Progenitor cell of endocrine pancreas (in vitro differentiated cells): ENCODE results near the gene PIP5K1C. TPM values are rescaled to one million over a fixed set of nuclear protein-coding genes. Genes with fewer than 3 reads are reported as not detected.

Experiments used
- DNase-seq: peaks from one replicate; pipeline ENCODE4 v3.0.0; 2021; ENCODE audit warnings: low spot score; ENCODE audit not compliant: unreplicated experiment
- H3K27ac Mint-ChIP-seq: 2 replicates; pipeline ENCODE4 v1.8.0; 2021; ENCODE audit warnings: mild to moderate bottlenecking, moderate library complexity, mixed read lengths
- H3K27me3 Mint-ChIP-seq: 2 replicates; pipeline ENCODE4 v1.8.0; 2021; ENCODE audit warnings: mixed read lengths
- H3K36me3 Mint-ChIP-seq: 2 replicates; pipeline ENCODE4 v1.8.0; 2022; ENCODE audit warnings: mixed read lengths; ENCODE audit not compliant: insufficient read depth
- H3K4me1 Mint-ChIP-seq: 2 replicates; pipeline ENCODE4 v1.8.0; 2021; ENCODE audit warnings: low read depth, mixed read lengths
- H3K4me3 Mint-ChIP-seq: 2 replicates; pipeline ENCODE4 v1.8.0; 2021; ENCODE audit warnings: low read depth, mild to moderate bottlenecking, moderate library complexity, mixed read lengths
- H3K9me3 Mint-ChIP-seq: 2 replicates; pipeline ENCODE4 v1.8.0; 2021; ENCODE audit warnings: low read depth, mixed read lengths
- CTCF ChIP-seq: fragments of 200-600 bp; sonication (generic); IDR thresholded peaks from one replicate; pipeline ENCODE4 v1.5.0; 2021; ENCODE audit warnings: antibody characterized with exemption, mild to moderate bottlenecking; ENCODE audit not compliant: unreplicated experiment
- total RNA-seq: library from RNA; stranded (reverse); gene quantifications from 2 replicates; pipeline ENCODE4 v1.2.1, GENCODE V29; 2021

The PIP5K1C gene
- total RNA-seq, 1 donor from 2014 or later: 51.7 TPM

- H3K27ac Mint-ChIP-seq: no peak overlapping the region
- H3K27me3 Mint-ChIP-seq: no peaks in the 10 kb centered on the region
- no peak overlapping the region for H3K4me3 Mint-ChIP-seq
- peaks cover 11% of the 10 kb centered on the region for H3K4me1 Mint-ChIP-seq
- peaks cover 3% of the 10 kb centered on the region for H3K9me3 Mint-ChIP-seq
- H3K36me3 Mint-ChIP-seq: peaks cover 5% of the 10 kb centered on the region
- no peak for DNase-seq
- no peak for TF ChIP-seq CTCF
Observed at GRCh38 chr19:3695124-3695733, 5.0 kb downstream of the PIP5K1C start.

- Mint-ChIP-seq H3K4me1 (peaks cover 11% of the 10 kb centered on the region), H3K27ac (no peak overlapping the region), H3K27me3 (no peaks in the 10 kb centered on the region), H3K4me3 (no peak overlapping the region), H3K36me3 (peaks cover 7% of the 10 kb centered on the region), H3K9me3 (peaks cover 3% of the 10 kb centered on the region)
- TF ChIP-seq CTCF: no peak
- no peak for DNase-seq
Observed at GRCh38 chr19:3694361-3695123, 5.7 kb downstream of the PIP5K1C start.

- H3K27me3 Mint-ChIP-seq: no peaks in the 10 kb centered on the region
- peaks cover 3% of the 10 kb centered on the region for H3K4me1 Mint-ChIP-seq
- no peak overlapping the region for H3K4me3 Mint-ChIP-seq
- no peak for TF ChIP-seq CTCF
- H3K27ac Mint-ChIP-seq: peak overlapping the region; percentile 29
- DNase-seq: no peak
- H3K36me3 Mint-ChIP-seq: peaks cover 7% of the 10 kb centered on the region
- peaks cover 3% of the 10 kb centered on the region for H3K9me3 Mint-ChIP-seq
Observed at GRCh38 chr19:3693025-3693925, 7.0 kb downstream of the PIP5K1C start.

GRCh38 chr19:3692141-3693024 is 7.9 kb downstream of the PIP5K1C start:
- H3K4me1 Mint-ChIP-seq: peaks cover 2% of the 10 kb centered on the region
- H3K27ac Mint-ChIP-seq: peak overlapping the region; percentile 29
- H3K9me3 Mint-ChIP-seq: peaks cover 3% of the 10 kb centered on the region
- TF ChIP-seq CTCF: peak; percentile 53
- DNase-seq: no peak
- H3K36me3 Mint-ChIP-seq: peaks cover 7% of the 10 kb centered on the region
- H3K4me3 Mint-ChIP-seq: no peak overlapping the region
- H3K27me3 Mint-ChIP-seq: no peaks in the 10 kb centered on the region
